Endodermal cell (in vitro differentiated cells): ENCODE data around the gene HIC1. TPM values are rescaled to one million over a fixed set of nuclear protein-coding genes. Genes with fewer than 3 reads are reported as not detected.
A peak's percentile ranks its signal among the peaks of the same experiment; 100 is the strongest.

ENCODE experiments used
- DNase-seq: peaks from one replicate; pipeline ENCODE4 v3.0.0-alpha.2; 2017
- H3K27ac ChIP-seq: 2 replicates; pipeline ENCODE4 v1.5.1; 2013; ENCODE audit warnings: mild to moderate bottlenecking, low read depth, low read length, moderate library complexity
- H3K27me3 ChIP-seq: 2 replicates; pipeline ENCODE4 v1.6.1; 2013; ENCODE audit warnings: mild to moderate bottlenecking, low read length, moderate library complexity; ENCODE audit not compliant: insufficient read depth, control insufficient read depth, poor library complexity, severe bottlenecking
- H3K36me3 ChIP-seq: 2 replicates; pipeline ENCODE4 v1.7.0; 2013; ENCODE audit warnings: mild to moderate bottlenecking, low read length, moderate library complexity; ENCODE audit not compliant: control insufficient read depth, insufficient read depth
- H3K4me1 ChIP-seq: one replicate; pipeline ENCODE4 v1.7.0; 2013; ENCODE audit warnings: low read length; ENCODE audit not compliant: control insufficient read depth, insufficient read depth
- H3K4me3 ChIP-seq: 2 replicates; pipeline ENCODE4 v1.5.1; 2013; ENCODE audit warnings: mild to moderate bottlenecking, low read length, moderate library complexity
- H3K9ac ChIP-seq: 2 replicates; pipeline ENCODE4 v1.6.1; 2013; ENCODE audit warnings: mild to moderate bottlenecking, low read length, moderate library complexity; ENCODE audit not compliant: poor library complexity, severe bottlenecking; ENCODE audit errors: extremely low read depth
- H3K9me3 ChIP-seq: 2 replicates; pipeline ENCODE4 v1.6.1; 2013; ENCODE audit warnings: mild to moderate bottlenecking, low read length, moderate library complexity; ENCODE audit not compliant: control insufficient read depth
- H3K27ac Mint-ChIP-seq: 2 replicates; pipeline ENCODE4 v1.8.0; 2020; ENCODE audit warnings: mixed read lengths
- H3K27me3 Mint-ChIP-seq: 2 replicates; pipeline ENCODE4 v1.8.0; 2021; ENCODE audit warnings: mild to moderate bottlenecking, mixed read lengths; ENCODE audit not compliant: insufficient read depth
- H3K36me3 Mint-ChIP-seq: 2 replicates; pipeline ENCODE4 v1.8.0; 2020; ENCODE audit warnings: low read depth, mixed read lengths
- H3K4me1 Mint-ChIP-seq: 2 replicates; pipeline ENCODE4 v1.8.0; 2020; ENCODE audit warnings: mixed read lengths
- H3K4me3 Mint-ChIP-seq: 2 replicates; pipeline ENCODE4 v1.8.0; 2020; ENCODE audit warnings: mild to moderate bottlenecking, moderate library complexity, mixed read lengths
- H3K9me3 Mint-ChIP-seq: 2 replicates; pipeline ENCODE4 v1.8.0; 2020; ENCODE audit warnings: mild to moderate bottlenecking, mixed read lengths
- CTCF ChIP-seq: fragments of 200-600 bp; sonication (generic); conservative IDR thresholded peaks from 2 replicates; pipeline ENCODE4 v1.5.0; 2021; ENCODE audit warnings: antibody characterized with exemption, mild to moderate bottlenecking
- WGBS, 2 experiments: methylation state at CpG; one replicate each; pipeline versions ENCODE4 v1.1.5 to v1.1.7; 2013; ENCODE audit warnings: missing lambda C conversion rate in 2 of 2, mixed read lengths in 1 of 2; ENCODE audit not compliant: insufficient coverage in 1 of 2, insufficient read length in 1 of 2; 5-methylcytosine and 5-hydroxymethylcytosine counted together
- total RNA-seq, 2 donors: library from RNA; stranded (reverse); fragmentation: NEBNext Ultra II Directional in 1 of 2; extraction: Animal tissue kit (Norgen Biotek cat#: 25700) in 1 of 2; gene quantifications; 2 replicates in 1 of 2; 3 replicates in 1 of 2; pipeline ENCODE4 v1.2.1, GENCODE V29; 2021

Gene HIC1
- total RNA-seq, 2 donors from 2014 or later: 0.13 to 0.57 TPM

DNA sequence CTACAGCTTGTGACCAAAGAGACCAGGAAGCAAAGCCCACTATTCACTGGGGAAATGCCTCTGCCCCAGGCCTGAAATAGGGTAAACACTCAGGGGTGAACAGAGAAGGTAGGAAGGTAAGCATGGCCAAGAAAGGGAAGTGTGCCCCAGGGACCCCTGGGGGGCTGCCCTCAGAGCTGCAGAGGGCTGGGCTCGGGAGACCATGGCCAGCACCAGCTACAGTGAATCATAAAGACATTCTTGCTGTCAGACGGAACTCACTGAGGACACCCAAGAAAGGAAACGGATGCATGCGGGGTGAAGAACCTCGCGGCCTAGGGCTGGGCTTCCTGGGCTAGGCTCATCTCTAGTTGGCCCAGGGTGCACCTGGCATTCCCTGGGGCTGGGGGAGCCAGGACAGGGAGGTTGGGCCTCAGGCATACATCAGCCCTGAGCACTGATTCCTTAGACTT lies 9.6 kb downstream of the HIC1 start:
- 90 to 94% methylated on average over 6 of the region's 6 CpGs for WGBS, 2 experiments

GRCh38 chr17:2064980-2065785 lies 10.3 kb downstream of the HIC1 start:
- Histone ChIP-seq H3K27ac (no peak overlapping the region), H3K9ac (no peak overlapping the region), H3K36me3 (peaks cover 95% of the 10 kb centered on the region), H3K27me3 (peaks cover 13% of the 10 kb centered on the region), H3K4me1 (peaks cover 10% of the 10 kb centered on the region), H3K4me3 (no peak overlapping the region), H3K9me3 (no peaks in the 10 kb centered on the region)
- TF ChIP-seq CTCF: peak; percentile 82
- Mint-ChIP-seq H3K4me1 (peaks cover 26% of the 10 kb centered on the region), H3K27ac (peak overlapping the region; percentile 45), H3K27me3 (peaks cover 17% of the 10 kb centered on the region), H3K9me3 (no peaks in the 10 kb centered on the region), H3K36me3 (peaks cover 67% of the 10 kb centered on the region), H3K4me3 (no peak overlapping the region)
- 92 to 94% methylated on average over 15 to 24 of the region's 24 CpGs for WGBS, 2 experiments
- peak; percentile 97 for DNase-seq

More for the DNA sequence above, 9.6 kb downstream of the HIC1 start:
- no peaks in the 10 kb centered on the region for H3K9me3 Mint-ChIP-seq
- H3K9me3 ChIP-seq: no peaks in the 10 kb centered on the region
- H3K36me3 ChIP-seq: peaks cover 90% of the 10 kb centered on the region
- no peak overlapping the region for H3K4me3 Mint-ChIP-seq
- H3K36me3 Mint-ChIP-seq: peaks cover 62% of the 10 kb centered on the region
- H3K27me3 ChIP-seq: peaks cover 19% of the 10 kb centered on the region
- no peak for TF ChIP-seq CTCF
- H3K27ac ChIP-seq: no peak overlapping the region
- H3K27me3 Mint-ChIP-seq: peaks cover 24% of the 10 kb centered on the region
- H3K9ac ChIP-seq: no peak overlapping the region
- no peak for DNase-seq
- H3K27ac Mint-ChIP-seq: peak overlapping the region; percentile 45
- H3K4me1 ChIP-seq: peaks cover 10% of the 10 kb centered on the region
- H3K4me1 Mint-ChIP-seq: peaks cover 27% of the 10 kb centered on the region
- no peak overlapping the region for H3K4me3 ChIP-seq

- no peaks in the 10 kb centered on the region for H3K9me3 ChIP-seq
- H3K27me3 Mint-ChIP-seq: peaks cover 9% of the 10 kb centered on the region
- H3K4me3 ChIP-seq: no peak overlapping the region
- no peak overlapping the region for H3K27ac ChIP-seq
- peaks cover 26% of the 10 kb centered on the region for H3K4me1 Mint-ChIP-seq
- H3K9ac ChIP-seq: no peak overlapping the region
- H3K36me3 Mint-ChIP-seq: peaks cover 65% of the 10 kb centered on the region
- H3K9me3 Mint-ChIP-seq: no peaks in the 10 kb centered on the region
- H3K4me3 Mint-ChIP-seq: no peak overlapping the region
- H3K27me3 ChIP-seq: peaks cover 5% of the 10 kb centered on the region
- peaks cover 92% of the 10 kb centered on the region for H3K36me3 ChIP-seq
- no peak overlapping the region for H3K27ac Mint-ChIP-seq
- no peak for TF ChIP-seq CTCF
- H3K4me1 ChIP-seq: peaks cover 10% of the 10 kb centered on the region
- WGBS, 2 experiments: 92% methylated on average over 10 of the region's 10 CpGs; no CpG with 5 or more reads in 1 of the 2 experiments
- no peak for DNase-seq
Observed at GRCh38 chr17:2065949-2066400, 11.1 kb downstream of the HIC1 start.
